ENCODE measurements around the gene AGK. TPM values are rescaled to one million over a fixed set of nuclear protein-coding genes. Genes with fewer than 3 reads are reported as not detected.

Gene AGK
- total and polyA plus RNA-seq, 7 donors = 7.8 to 21.3 (median 15.5) TPM

GRCh38 chr7:141675436-141676215, 124.4 kb downstream of the AGK start:
- Histone ChIP-seq H3K4me3 (no peak overlapping the region), H3K27ac (no peak overlapping the region), H3K36me3 (peaks cover 0 to 39% (median 3%) of the 10 kb centered on the region in 4 donors), H3K4me1 (no peaks in the 10 kb centered on the region), H3K27me3 (no peaks in the 10 kb centered on the region), H3K9me3 (no peaks in the 10 kb centered on the region)
- WGBS, 2 donors = 79 to 90% methylated on average over 6 of the region's 6 CpGs
- TF ChIP-seq POLR2A (IDR thresholded peaks at IDR 0.05) (no peak), EP300 (IDR thresholded peaks at IDR 0.05) (no peak), POLR2AphosphoS5 (IDR thresholded peaks at IDR 0.05) (no peak), CTCF (IDR thresholded peaks at IDR 0.05) (no peak)
- DNase-seq = no peak
- intact Hi-C loops (cut with DNase I) = no loop called here

- intact Hi-C loops (cut with DNase I) = no loop called here
- Histone ChIP-seq H3K4me1 (no peaks in the 10 kb centered on the region), H3K27me3 (no peaks in the 10 kb centered on the region), H3K4me3 (no peak overlapping the region), H3K27ac (no peak overlapping the region), H3K36me3 (peaks cover 0 to 39% (median 1%) of the 10 kb centered on the region in 4 donors), H3K9me3 (no peaks in the 10 kb centered on the region)
- 75 to 89% methylated on average over 3 of the region's 3 CpGs for WGBS, 2 donors
- DNase-seq = no peak
- no peak for TF ChIP-seq POLR2A (IDR thresholded peaks at IDR 0.05)
- no peak for TF ChIP-seq CTCF (IDR thresholded peaks at IDR 0.05)
- TF ChIP-seq EP300 (IDR thresholded peaks at IDR 0.05) = no peak
- TF ChIP-seq POLR2AphosphoS5 (IDR thresholded peaks at IDR 0.05) = no peak
Measured at GRCh38 chr7:141676618-141677017, 125.4 kb downstream of the AGK start.

- no peak overlapping the region for H3K4me3 ChIP-seq
- H3K9me3 ChIP-seq = no peaks in the 10 kb centered on the region
- peaks cover 0 to 44% (median 8%) of the 10 kb centered on the region in 4 donors for H3K36me3 ChIP-seq
- H3K27me3 ChIP-seq = no peaks in the 10 kb centered on the region
- TF ChIP-seq POLR2AphosphoS5 (IDR thresholded peaks at IDR 0.05) (no peak), EP300 (IDR thresholded peaks at IDR 0.05) (no peak), CTCF (IDR thresholded peaks at IDR 0.05) (no peak), POLR2A (IDR thresholded peaks at IDR 0.05) (no peak)
- H3K4me1 ChIP-seq = no peaks in the 10 kb centered on the region
- no peak overlapping the region for H3K27ac ChIP-seq
- no peak for DNase-seq
- intact Hi-C loops (cut with DNase I) = no loop called here
Measured at GRCh38 chr7:141679014-141679413, 127.8 kb downstream of the AGK start.

- Histone ChIP-seq H3K27ac (no peak overlapping the region), H3K36me3 (peaks cover 0 to 56% (median 14%) of the 10 kb centered on the region in 4 donors), H3K4me3 (no peak overlapping the region), H3K4me1 (no peaks in the 10 kb centered on the region), H3K9me3 (no peaks in the 10 kb centered on the region), H3K27me3 (no peaks in the 10 kb centered on the region)
- TF ChIP-seq EP300 (IDR thresholded peaks at IDR 0.05) (no peak), CTCF (IDR thresholded peaks at IDR 0.05) (no peak), POLR2A (IDR thresholded peaks at IDR 0.05) (no peak), POLR2AphosphoS5 (IDR thresholded peaks at IDR 0.05) (no peak)
- no peak for DNase-seq
- 94% methylated on average over 27 of the region's 27 CpGs for WGBS, 2 donors
- intact Hi-C loops (cut with DNase I) = no loop called here
Measured at GRCh38 chr7:141685285-141686023, 134.2 kb downstream of the AGK start.
